ENCODE results near the gene AFF3.

AFF3 gene

GRCh38 chr2:99618579-99619097, 523.8 kb downstream of the AFF3 start:
- no peak for DNase-seq

- DNase-seq: no peak
Observed at GRCh38 chr2:99617811-99618210, 524.6 kb downstream of the AFF3 start.

GRCh38 chr2:99615247-99615771, 527.1 kb downstream of the AFF3 start:
- peak in 1 of 2 experiments; percentile 26 for DNase-seq

GRCh38 chr2:99613980-99614379, 528.4 kb downstream of the AFF3 start:
- DNase-seq: no peak

GRCh38 chr2:99611786-99612185, 530.6 kb downstream of the AFF3 start:
- DNase-seq: no peak

- no peak for DNase-seq
Observed at GRCh38 chr2:99611034-99611433, 531.4 kb downstream of the AFF3 start.

GRCh38 chr2:99609851-99610381, 532.5 kb downstream of the AFF3 start:
- DNase-seq: no peak

GRCh38 chr2:99608861-99609260, 533.5 kb downstream of the AFF3 start:
- no peak for DNase-seq

- no peak for DNase-seq
Observed at GRCh38 chr2:99607861-99608491, 534.4 kb downstream of the AFF3 start.

GRCh38 chr2:99607454-99607853, 534.9 kb downstream of the AFF3 start:
- no peak for DNase-seq

GRCh38 chr2:99605036-99605435, 537.4 kb downstream of the AFF3 start:
- DNase-seq: no peak

GRCh38 chr2:99602476-99602875, 539.9 kb downstream of the AFF3 start:
- no peak for DNase-seq

- no peak for DNase-seq
Observed at GRCh38 chr2:99600981-99601651, 541.3 kb downstream of the AFF3 start.

GRCh38 chr2:99598441-99598840, 543.9 kb downstream of the AFF3 start:
- DNase-seq: no peak

GRCh38 chr2:99597616-99598015, 544.8 kb downstream of the AFF3 start:
- DNase-seq: no peak

GRCh38 chr2:99595373-99595772, 547.0 kb downstream of the AFF3 start:
- DNase-seq: no peak

- no peak for DNase-seq
Observed at GRCh38 chr2:99593692-99594427, 548.5 kb downstream of the AFF3 start.

GRCh38 chr2:99576775-99577174, 565.6 kb downstream of the AFF3 start:
- peak; percentile 30 to 55 for DNase-seq

- peak; percentile 15 to 56 for DNase-seq
Observed at GRCh38 chr2:99573634-99574251, 568.6 kb downstream of the AFF3 start.

- peak; percentile 52 to 79 for DNase-seq
Observed at GRCh38 chr2:99572373-99573164, 569.8 kb downstream of the AFF3 start.

- DNase-seq: peak; percentile 7 to 64
Observed at GRCh38 chr2:99571954-99572353, 570.4 kb downstream of the AFF3 start.

GRCh38 chr2:99571533-99571932, 570.9 kb downstream of the AFF3 start:
- DNase-seq: peak; percentile 69 to 93

Measured in NCI-H2081 (cell line).